OCI-LY3 (cell line): ENCODE data around the gene VTI1A.

Source experiments
- EZH2phosphoT487 ChIP-seq: fragments of 200-600 bp; shearing (Covaris generic); IDR thresholded peaks from 2 replicates; pipeline ENCODE4 v1.6.1; 2018; ENCODE audit warnings: antibody characterized with exemption, mixed run types, low read depth
- TF ChIP-seq, protein P1 (sequence below): fragments of 200-600, 300-600 bp; sonication (generic); IDR thresholded peaks from 2 replicates; pipeline ENCODE4 v1.5.1; 2014; ENCODE audit warnings: antibody characterized with exemption, low read length, low read depth

DNA sequence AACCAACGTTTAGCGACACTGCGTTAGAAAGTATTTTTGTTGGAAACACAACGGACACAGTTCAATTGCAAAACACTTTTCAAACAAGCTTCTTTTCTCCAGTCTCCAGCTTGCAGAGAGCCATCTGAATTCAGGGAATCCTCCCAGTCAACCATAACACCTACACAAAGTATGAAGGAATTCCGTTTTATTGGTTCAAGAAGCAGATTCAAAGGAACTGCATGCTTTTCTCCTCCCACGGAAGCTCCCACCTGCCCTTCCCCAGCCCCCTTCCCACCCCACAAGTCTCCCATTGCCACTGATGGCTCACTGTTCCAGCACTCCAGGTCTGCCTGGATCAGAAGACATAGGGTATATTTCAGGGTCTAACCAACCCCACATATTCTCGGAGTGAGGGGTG lies 312.5 kb downstream of the VTI1A start:
- TF ChIP-seq, protein P1, sequence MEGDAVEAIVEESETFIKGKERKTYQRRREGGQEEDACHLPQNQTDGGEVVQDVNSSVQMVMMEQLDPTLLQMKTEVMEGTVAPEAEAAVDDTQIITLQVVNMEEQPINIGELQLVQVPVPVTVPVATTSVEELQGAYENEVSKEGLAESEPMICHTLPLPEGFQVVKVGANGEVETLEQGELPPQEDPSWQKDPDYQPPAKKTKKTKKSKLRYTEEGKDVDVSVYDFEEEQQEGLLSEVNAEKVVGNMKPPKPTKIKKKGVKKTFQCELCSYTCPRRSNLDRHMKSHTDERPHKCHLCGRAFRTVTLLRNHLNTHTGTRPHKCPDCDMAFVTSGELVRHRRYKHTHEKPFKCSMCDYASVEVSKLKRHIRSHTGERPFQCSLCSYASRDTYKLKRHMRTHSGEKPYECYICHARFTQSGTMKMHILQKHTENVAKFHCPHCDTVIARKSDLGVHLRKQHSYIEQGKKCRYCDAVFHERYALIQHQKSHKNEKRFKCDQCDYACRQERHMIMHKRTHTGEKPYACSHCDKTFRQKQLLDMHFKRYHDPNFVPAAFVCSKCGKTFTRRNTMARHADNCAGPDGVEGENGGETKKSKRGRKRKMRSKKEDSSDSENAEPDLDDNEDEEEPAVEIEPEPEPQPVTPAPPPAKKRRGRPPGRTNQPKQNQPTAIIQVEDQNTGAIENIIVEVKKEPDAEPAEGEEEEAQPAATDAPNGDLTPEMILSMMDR: no peak
- TF ChIP-seq EZH2phosphoT487: no peak
